GM12864 (cell line): ENCODE measurements around the gene PDE11A.

Experiments
- DNase-seq: peaks from one replicate; pipeline ENCODE4 v3.0.0-alpha.2; 2011; ENCODE audit warnings: low read depth
- H3K4me3 ChIP-seq: 2 replicates; pipeline ENCODE4 v1.5.1; 2011; ENCODE audit warnings: mild to moderate bottlenecking, low read depth, low read length, control low read depth
- CTCF ChIP-seq: IDR thresholded peaks from 2 replicates; pipeline ENCODE4 v1.5.1; 2011; ENCODE audit warnings: low read depth, mild to moderate bottlenecking, moderate library complexity, low read length, control low read depth, inconsistent platforms; ENCODE audit errors: missing control alignments

The PDE11A gene

GRCh38 chr2:177716484-177716883 lies 356.1 kb downstream of the PDE11A start:
- no peak for DNase-seq
- no peak for TF ChIP-seq CTCF
- no peak overlapping the region for H3K4me3 ChIP-seq

GRCh38 chr2:177715771-177716170 lies 356.8 kb downstream of the PDE11A start:
- H3K4me3 ChIP-seq, result no peak overlapping the region
- no peak for TF ChIP-seq CTCF
- no peak for DNase-seq

- no peak for TF ChIP-seq CTCF
- no peak for DNase-seq
- no peak overlapping the region for H3K4me3 ChIP-seq
Observed at GRCh38 chr2:177714704-177715103, 357.9 kb downstream of the PDE11A start.

- no peak for DNase-seq
- no peak for TF ChIP-seq CTCF
- no peak overlapping the region for H3K4me3 ChIP-seq
Observed at GRCh38 chr2:177712462-177712861, 360.1 kb downstream of the PDE11A start.

GRCh38 chr2:177711483-177712265 lies 360.9 kb downstream of the PDE11A start:
- H3K4me3 ChIP-seq, result no peak overlapping the region
- DNase-seq, result no peak
- TF ChIP-seq CTCF, result no peak

- no peak for DNase-seq
- no peak for TF ChIP-seq CTCF
Observed at GRCh38 chr2:177710889-177711288, 361.7 kb downstream of the PDE11A start.

GRCh38 chr2:177709986-177710401 lies 362.6 kb downstream of the PDE11A start:
- TF ChIP-seq CTCF, result no peak

More at GRCh38 chr2:177710889-177711288, 361.7 kb downstream of the PDE11A start:
- H3K4me3 ChIP-seq, result no peak overlapping the region

More at GRCh38 chr2:177709986-177710401, 362.6 kb downstream of the PDE11A start:
- DNase-seq, result no peak
- no peak overlapping the region for H3K4me3 ChIP-seq
